Activated CD8-positive, alpha-beta memory T cell treated with anti-CD3 and anti-CD28 coated beads for 1 hour (primary cell): ENCODE measurements around the gene RNF217.

Experiments used
- DNase-seq, 2 donors: peaks; one replicate each; pipeline ENCODE4 v3.0.0-alpha.2; 2020; ENCODE audit warnings: low read depth in 1 of 2; ENCODE audit errors: extremely low read depth in 1 of 2

RNF217 gene

GRCh38 chr6:124987999-124988591 is 25.9 kb downstream of the RNF217 start:
- DNase-seq = no peak

- no peak for DNase-seq
These were observed 27.1 kb downstream of the RNF217 start for GRCh38 chr6:124989136-124989983.

- no peak for DNase-seq
These were observed 28.8 kb downstream of the RNF217 start for GRCh38 chr6:124990988-124991387.

GRCh38 chr6:124991764-124992295 is 29.6 kb downstream of the RNF217 start:
- DNase-seq = no peak

GRCh38 chr6:124993327-124993726 is 31.1 kb downstream of the RNF217 start:
- DNase-seq = no peak

GRCh38 chr6:124994648-124995047 is 32.4 kb downstream of the RNF217 start:
- DNase-seq = no peak

GRCh38 chr6:124995131-124995530 is 32.9 kb downstream of the RNF217 start:
- no peak for DNase-seq

GRCh38 chr6:124995645-124996325 is 33.5 kb downstream of the RNF217 start:
- no peak for DNase-seq

GRCh38 chr6:124996411-124996810 is 34.2 kb downstream of the RNF217 start:
- no peak for DNase-seq

- DNase-seq = no peak
These were observed 35.1 kb downstream of the RNF217 start for GRCh38 chr6:124997196-124997875.

- no peak for DNase-seq
These were observed 37.0 kb downstream of the RNF217 start for GRCh38 chr6:124999105-124999764.

- DNase-seq = no peak
These were observed 39.6 kb downstream of the RNF217 start for GRCh38 chr6:125001684-125002405.

- no peak for DNase-seq
These were observed 40.1 kb downstream of the RNF217 start for GRCh38 chr6:125002406-125002741.

GRCh38 chr6:125003070-125003469 is 40.8 kb downstream of the RNF217 start:
- no peak for DNase-seq

GRCh38 chr6:125004198-125004597 is 42.0 kb downstream of the RNF217 start:
- DNase-seq = no peak

GRCh38 chr6:125004797-125005595 is 42.8 kb downstream of the RNF217 start:
- no peak for DNase-seq

- no peak for DNase-seq
These were observed 46.0 kb downstream of the RNF217 start for GRCh38 chr6:125008261-125008703.

- no peak for DNase-seq
These were observed 46.7 kb downstream of the RNF217 start for GRCh38 chr6:125008957-125009356.

GRCh38 chr6:125009578-125009977 is 47.3 kb downstream of the RNF217 start:
- DNase-seq = no peak
